Activated naive CD4-positive, alpha-beta T cell treated with Interleukin-2 at 50 U/mL for 16 hours (primary cell): ENCODE results near the gene SRSF7.
"Not testable (repeated sequence)": the region's sequence is repeated elsewhere in the genome, so short reads cannot be mapped to it uniquely, and the experiment has no call there.

ENCODE experiments used
- DNase-seq: peaks from one replicate; pipeline ENCODE4 v3.0.0-alpha.2; 2020

SRSF7 gene

GRCh38 chr2:38751596-38752410 lies 642 bp upstream of the SRSF7 start:
- no peak for DNase-seq

- peak; percentile 60 for DNase-seq
Observed at GRCh38 chr2:38750011-38750890, 910 bp downstream of the SRSF7 start.

- DNase-seq = no peak
Observed at GRCh38 chr2:38748943-38749804, 2.0 kb downstream of the SRSF7 start.

- DNase-seq = no peak
Observed at GRCh38 chr2:38748391-38748790, 2.8 kb downstream of the SRSF7 start.

- DNase-seq = no peak
Observed at GRCh38 chr2:38747819-38748218, 3.3 kb downstream of the SRSF7 start.

- no peak for DNase-seq
Observed at GRCh38 chr2:38747007-38747424, 4.1 kb downstream of the SRSF7 start.

- no peak for DNase-seq
Observed at GRCh38 chr2:38745267-38745666, 5.9 kb downstream of the SRSF7 start.

GRCh38 chr2:38744399-38744780 lies 6.8 kb downstream of the SRSF7 start:
- DNase-seq = no peak

GRCh38 chr2:38743672-38744398 lies 7.3 kb downstream of the SRSF7 start:
- no peak for DNase-seq

- DNase-seq = no peak
Observed at GRCh38 chr2:38742797-38743559, 8.2 kb downstream of the SRSF7 start.

- no peak for DNase-seq
Observed at GRCh38 chr2:38740851-38741731, 10.1 kb downstream of the SRSF7 start.

- no peak for DNase-seq
Observed at GRCh38 chr2:38739524-38739923, 11.6 kb downstream of the SRSF7 start.

GRCh38 chr2:38737925-38738324 lies 13.2 kb downstream of the SRSF7 start:
- no peak for DNase-seq

GRCh38 chr2:38737000-38737698 lies 14.0 kb downstream of the SRSF7 start:
- not testable (repeated sequence) for DNase-seq

GRCh38 chr2:38735999-38736320 lies 15.2 kb downstream of the SRSF7 start:
- no peak for DNase-seq

- no peak for DNase-seq
Observed at GRCh38 chr2:38734299-38735058, 16.7 kb downstream of the SRSF7 start.

- DNase-seq = no peak
Observed at GRCh38 chr2:38733300-38733971, 17.7 kb downstream of the SRSF7 start.

- DNase-seq = no peak
Observed at GRCh38 chr2:38731684-38732221, 19.4 kb downstream of the SRSF7 start.
